HG02981 (cell line): Measurements from ENCODE around the gene MAP6.

Experiments used
- ATAC-seq: cut with Tn5 transposase; IDR thresholded peaks from one replicate; pipeline ENCODE4 v1.9.1; 2021; ENCODE audit warnings: mild to moderate bottlenecking, moderate library complexity; ENCODE audit not compliant: unreplicated experiment

Gene MAP6

DNA sequence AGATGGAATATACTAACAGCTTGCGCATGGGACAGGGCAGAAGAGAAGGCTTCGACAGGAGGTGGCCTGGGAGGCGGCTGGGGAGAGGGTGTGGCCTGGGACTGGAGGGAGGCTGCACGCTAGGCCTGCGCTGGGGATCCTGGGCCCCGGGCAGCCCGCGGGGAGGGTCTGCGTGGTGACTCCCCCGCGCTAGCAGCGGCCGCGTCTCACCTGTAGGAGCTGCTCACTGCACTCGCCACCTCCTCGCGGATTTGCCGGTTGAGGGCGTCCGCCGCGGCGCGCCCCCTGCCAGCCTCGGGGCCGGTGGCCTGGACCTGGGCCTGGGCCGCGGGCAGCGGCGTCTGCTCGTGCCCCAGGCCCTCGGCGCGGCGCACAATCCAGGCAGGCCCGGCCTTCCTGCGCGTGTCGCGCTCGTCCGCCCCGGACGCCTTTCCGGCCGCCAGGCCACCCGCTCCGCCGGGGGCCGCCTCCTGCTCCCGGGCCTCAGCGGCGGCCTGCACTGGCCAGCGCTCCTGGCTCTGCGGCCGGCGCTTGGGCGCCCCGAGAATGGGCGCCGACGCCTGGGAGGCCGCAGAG, 1.5 kb downstream of the MAP6 start:
- ATAC-seq, result no peak

- ATAC-seq, result no peak
Observed at GRCh38 chr11:75665990-75666389, 2.8 kb downstream of the MAP6 start.

GRCh38 chr11:75665126-75665525, 3.7 kb downstream of the MAP6 start:
- no peak for ATAC-seq

DNA sequence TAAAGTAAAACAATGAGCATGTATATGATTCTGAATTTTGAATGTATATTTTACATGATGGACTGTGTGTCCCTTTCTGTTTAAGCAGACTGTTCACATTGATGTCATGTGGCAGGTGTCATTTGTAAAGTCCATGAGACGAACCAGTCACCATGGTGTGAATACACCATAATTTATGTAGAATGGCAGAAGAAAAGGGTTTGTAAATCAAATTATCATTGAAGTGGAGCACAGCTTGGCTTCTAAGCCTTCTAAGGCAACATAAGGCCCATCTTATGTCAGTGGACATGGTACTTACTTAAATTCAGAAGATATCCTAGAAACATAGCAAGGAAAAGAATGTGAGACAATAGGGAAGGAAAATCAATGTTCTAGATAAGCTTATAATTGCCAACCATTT, 4.4 kb downstream of the MAP6 start:
- no peak for ATAC-seq

DNA sequence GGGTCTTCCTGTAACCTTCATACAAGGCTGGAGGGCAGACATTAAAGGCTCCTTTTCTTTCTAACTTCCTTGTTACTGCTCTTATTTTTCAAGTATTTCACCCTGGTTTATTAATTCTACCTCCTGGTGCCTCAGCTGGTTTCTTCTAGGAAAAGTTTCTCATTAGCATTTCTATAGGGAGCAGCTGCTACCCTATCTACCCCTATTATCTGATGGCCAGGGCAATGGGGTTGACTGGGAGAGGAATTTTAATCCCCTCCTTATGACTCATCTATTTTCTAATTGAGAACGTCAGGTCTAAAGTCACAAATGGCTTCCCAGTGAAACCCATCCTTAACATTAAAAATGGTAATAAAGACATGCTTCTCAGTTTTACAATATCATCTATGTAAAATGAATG, 5.0 kb downstream of the MAP6 start:
- ATAC-seq, result no peak

DNA sequence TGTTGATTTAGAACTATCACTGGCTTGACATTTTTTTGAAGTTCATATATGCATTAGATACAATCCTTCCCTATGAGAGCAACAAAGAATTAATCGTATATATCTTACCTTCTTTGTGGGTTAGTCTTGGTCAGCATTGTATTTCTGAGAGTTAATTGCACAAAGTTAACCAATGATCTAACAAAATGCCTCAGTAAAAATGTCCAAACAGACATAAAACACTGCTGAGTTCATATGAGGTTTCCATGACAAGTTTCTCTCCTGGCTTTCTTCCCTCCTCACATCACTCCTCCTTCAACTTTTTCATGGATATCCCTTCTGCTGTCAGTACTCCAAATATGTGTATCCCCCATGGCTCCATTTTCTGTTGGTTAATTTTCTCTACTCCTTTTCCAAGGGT, 9.0 kb downstream of the MAP6 start:
- no peak for ATAC-seq

DNA sequence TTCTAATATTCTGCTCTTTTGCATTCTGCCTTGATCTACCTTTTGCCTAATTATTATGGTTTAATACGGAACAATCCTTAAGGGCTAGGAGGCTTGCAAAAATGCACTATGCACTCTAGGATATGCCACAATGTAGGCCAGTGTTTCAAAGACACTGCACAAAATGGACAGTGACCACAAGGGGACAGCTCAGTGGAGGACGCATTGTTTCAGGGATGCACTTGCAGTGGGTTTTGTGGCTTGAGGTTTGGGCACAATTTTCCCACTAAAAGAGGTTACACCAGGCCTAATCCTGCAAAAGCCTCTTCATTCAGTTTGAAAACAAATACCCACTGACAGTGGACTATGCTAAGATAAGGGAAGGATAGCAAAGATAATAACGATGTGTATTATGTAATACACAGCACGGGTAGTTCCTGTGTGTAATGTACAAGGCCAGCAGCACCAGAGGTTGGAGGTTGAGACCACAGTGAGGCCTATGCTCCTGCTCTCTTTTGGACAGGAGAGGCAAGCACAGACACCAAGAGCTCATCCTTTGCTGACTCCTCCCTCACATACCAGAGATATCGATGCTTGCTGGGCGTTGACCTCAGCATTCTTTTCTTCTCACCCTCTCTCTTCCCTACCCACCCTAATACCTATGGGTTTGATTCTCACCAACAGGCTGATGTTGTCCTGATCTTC, 12.7 kb downstream of the MAP6 start:
- ATAC-seq, result no peak

DNA sequence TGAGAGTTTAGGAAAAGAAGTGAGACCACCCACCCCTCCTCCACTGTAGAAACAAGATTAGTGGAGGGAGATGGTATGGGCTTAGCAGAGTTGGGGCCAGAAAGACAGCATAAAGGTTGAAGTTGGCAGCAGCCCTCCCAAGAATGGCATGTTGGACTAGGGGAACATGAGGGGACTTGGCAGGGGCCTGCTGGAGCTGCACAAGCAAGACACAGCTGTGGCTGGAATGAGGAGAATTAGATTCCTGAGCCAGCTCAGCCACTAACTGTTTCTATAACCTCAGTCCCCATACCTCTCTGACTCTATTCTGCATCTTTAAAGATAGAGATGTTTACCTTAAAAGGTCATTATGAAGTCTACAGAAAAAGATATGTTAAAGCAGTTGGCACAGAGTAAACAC, 13.2 kb downstream of the MAP6 start:
- no peak for ATAC-seq

DNA sequence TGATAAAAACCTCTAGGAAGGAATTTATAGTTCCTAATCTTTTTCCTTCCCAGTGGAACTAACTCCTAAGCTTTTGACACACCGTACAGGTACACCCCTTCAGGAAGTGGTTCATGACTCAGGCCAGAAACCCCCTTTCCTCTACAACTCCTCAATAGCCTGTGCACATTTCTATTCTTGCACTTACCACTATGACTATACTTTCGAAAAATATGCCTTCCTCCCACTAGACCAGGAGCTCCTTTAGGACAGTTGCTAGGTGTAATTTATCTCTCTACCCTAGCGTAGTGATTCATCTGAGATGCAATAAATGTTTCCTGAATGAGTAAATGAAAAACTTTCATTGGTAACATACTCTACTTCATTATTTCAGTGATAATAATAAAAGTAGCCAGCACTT, 14.5 kb downstream of the MAP6 start:
- ATAC-seq, result peak; percentile 82

DNA sequence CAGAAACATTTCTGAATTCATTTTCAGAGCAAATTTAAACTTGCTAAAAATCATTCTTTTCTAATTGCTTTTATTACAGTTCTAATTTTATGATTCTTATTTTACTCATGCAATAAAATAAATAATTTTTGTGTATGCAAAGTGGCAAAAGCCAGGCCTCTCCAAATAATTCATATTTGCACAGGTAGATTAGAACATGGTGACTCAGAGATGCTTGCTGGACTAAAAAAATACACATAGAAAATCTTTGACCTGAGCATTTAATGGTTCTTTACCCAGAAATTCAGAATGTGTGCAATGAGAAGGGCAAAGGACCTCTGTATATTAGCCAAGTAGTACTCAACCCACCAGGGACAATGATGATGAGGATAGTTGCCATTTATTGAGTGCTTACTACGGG, 15.3 kb downstream of the MAP6 start:
- ATAC-seq, result no peak

DNA sequence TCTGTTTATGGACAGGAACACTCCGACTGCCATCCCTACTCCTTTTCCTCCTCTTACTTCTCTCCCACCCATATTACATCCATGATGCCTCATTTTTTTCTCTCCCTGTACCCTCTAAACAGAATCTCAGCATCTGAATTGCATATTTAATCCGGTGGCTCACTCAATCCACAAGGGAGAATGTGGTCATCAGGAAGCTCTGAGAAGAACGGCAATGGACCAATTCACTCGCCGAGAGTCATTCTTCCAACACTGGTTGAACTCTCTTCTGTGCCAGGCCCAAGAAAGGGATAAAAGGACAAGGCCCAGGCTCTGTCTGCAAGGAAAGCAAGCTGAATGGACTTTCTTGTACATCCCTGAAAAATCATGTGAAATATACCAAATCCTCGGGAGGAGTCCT, 15.9 kb downstream of the MAP6 start:
- no peak for ATAC-seq

DNA sequence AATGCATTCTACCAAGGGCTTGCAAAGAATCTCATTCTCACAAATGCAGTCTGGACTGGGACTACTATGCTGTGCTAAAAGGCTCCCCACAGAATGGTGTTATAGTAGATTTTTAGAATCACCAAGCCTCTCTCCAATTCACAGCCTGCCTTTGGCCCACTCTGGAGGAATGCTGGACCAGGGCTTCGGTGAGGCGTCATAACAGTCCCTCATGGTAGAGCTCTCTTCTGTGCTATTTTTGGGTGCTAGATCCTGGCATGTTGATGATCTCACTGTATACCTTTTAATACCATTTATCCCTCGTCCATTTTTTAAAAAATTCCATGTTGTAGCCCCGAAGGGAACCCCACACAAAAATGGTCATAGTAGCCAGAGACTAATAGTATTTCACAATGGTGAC, 17.6 kb downstream of the MAP6 start:
- no peak for ATAC-seq

DNA sequence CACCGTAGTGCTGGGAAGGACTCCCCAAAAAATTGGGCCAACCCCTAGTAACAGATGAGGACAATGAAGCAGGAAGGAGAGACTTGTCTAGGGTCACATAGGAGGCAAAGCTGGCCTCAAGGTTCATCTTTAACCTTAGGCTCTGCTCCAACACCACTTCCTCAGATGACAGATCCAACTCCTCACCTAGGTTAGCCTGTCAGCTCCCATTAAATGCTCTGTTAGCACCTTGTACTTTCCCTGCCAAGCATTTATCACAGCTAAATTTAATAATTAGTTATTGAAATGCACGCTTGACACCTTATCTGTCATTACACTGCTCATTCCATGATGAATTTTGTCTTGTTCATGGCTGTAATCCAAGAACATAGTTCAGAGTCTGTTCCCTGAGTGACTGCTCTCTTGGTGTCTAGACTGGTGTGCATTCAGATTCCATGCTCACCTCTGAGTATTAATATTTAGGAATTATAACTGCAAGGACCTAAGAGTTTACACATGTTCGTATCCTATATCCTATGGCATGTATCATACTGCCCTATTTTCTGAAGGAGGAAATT, 18.6 kb downstream of the MAP6 start:
- no peak for ATAC-seq

- ATAC-seq, result no peak
Observed at GRCh38 chr11:75644946-75645345, 23.9 kb downstream of the MAP6 start.

- no peak for ATAC-seq
Observed at GRCh38 chr11:75644370-75644769, 24.5 kb downstream of the MAP6 start.

GRCh38 chr11:75642402-75643113, 26.3 kb downstream of the MAP6 start:
- ATAC-seq, result no peak

GRCh38 chr11:75639762-75640181, 29.1 kb downstream of the MAP6 start:
- ATAC-seq, result no peak

DNA sequence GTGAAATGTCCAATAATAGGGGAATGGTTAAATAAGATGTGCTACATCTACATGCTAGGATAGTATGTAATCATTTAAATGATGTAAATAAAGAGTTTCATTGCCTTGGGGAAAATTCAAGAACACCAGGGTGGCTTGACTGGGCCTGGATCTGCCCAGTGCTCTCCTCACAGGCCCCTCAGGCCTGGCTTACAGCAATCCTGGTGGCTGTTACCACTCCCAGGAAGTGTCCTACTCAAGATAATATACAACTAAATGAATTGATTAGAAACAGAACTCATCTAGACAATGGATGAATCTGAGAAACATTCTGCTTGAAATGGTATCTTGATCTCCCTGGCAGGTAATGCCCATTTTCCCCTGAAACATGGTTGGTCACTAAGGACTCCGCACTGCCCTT, 30.8 kb downstream of the MAP6 start:
- no peak for ATAC-seq

GRCh38 chr11:75635066-75635862, 33.6 kb downstream of the MAP6 start:
- no peak for ATAC-seq

DNA sequence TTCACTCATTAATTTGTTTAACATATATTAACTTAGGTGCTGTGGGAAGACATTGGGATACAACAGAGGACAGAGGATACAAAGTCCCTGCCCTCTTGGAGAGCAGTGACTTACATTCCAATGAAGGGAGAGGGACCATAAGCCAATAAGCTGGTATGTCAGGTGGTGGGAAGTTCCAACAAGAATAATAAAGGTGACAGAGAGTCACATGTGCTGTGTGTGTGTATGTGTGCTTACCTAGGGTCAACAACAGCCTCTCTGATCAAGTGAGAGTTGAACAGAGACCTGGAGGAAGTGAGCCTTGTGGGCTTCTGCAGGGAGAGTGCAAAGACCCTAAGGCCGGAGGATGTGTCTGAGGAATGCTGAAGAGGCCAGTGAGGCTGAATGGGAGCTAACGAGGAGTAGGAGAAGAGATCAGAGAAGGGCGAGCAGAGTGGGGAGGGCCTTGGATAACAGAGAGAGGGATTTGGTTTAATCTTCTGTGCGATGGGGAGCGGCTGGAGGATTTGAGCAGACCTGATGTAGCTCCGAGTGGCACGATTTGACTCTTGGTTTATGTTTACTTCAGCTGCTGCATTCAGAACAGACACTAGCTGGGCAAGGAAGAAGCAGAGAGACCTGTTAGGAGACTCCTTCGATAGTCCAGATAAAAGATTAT, 35.3 kb downstream of the MAP6 start:
- ATAC-seq, result no peak

GRCh38 chr11:75632962-75633361, 35.9 kb downstream of the MAP6 start:
- no peak for ATAC-seq
